Activated naive CD4-positive, alpha-beta T cell treated with anti-CD3 and anti-CD28 coated beads, Interleukin-2, amount 50 U/mL, for 16 hours (primary cell): ENCODE measurements around the gene CPNE4.
"Not testable (repeated sequence)": the region's sequence is repeated elsewhere in the genome, so short reads cannot be mapped to it uniquely, and the experiment has no call there.

ENCODE experiments used
- DNase-seq: peaks from one replicate; pipeline ENCODE4 v3.0.0-alpha.2; 2020

Gene CPNE4

GRCh38 chr3:131518680-131519079, 516.1 kb downstream of the CPNE4 start:
- no peak for DNase-seq

DNA sequence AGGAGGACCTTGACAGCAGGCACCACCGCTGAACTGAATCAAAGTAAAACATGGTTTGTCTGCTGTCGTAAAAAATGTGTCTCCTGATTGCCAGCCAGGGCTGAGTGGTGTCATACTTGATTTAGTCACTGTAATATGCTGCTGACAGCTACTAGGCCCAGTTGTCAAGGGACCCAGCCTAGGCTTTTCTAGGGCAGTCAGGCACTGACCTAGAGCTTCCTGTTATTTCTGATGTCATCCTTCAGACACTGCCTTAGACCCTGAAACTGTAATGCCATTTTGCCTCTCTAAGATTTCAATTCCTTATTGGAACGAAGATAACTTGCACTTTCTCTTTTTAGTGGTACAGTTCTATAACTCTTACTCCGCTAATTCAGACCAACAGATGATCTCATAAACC, 529.4 kb downstream of the CPNE4 start:
- DNase-seq = no peak

GRCh38 chr3:131503320-131503635, 531.5 kb downstream of the CPNE4 start:
- no peak for DNase-seq

DNA sequence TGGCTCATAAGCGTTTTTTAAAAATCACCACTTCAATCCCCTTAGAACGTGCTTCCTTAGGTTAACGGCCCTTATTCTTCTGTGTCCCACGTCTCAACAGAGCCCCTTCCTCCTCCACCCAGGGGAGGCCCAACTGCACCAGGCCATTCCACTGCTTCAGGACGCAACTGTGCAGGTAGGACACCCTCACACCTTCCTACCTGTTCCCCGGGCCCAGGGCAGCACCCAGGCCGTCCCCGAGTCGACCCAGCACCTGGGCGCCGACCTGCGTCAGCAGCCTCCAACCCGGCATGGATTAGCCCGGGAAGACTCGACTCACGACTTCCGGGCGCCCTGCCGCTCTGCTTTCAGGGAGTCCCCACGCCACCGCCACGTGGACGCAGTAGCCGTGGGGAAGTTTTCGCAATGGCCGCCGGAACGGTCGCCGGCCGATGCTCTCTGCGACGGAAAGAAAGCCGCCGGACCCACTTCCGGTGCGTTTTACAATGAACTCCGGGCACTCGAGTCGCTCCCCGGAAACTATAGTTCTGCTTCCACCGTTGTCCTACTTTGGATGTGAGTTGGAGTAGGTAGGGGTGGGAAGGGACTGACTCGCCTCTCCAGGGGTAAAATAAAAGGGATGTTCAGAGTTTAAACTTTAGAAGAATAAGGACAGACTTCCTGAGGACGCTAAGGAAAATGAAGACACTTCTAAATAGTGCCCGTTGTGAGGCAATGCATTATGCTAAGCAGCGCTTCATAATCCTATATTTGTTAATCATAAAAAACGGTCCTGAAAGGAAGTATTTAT, 532.1 kb downstream of the CPNE4 start, which contains the start of gene MRPL3:
Gene MRPL3 (minus strand): TSS at position 442 of the 790 bp plus-strand sequence. CDS start 150 bp downstream, at position 292.
- DNase-seq = peak; percentile 85

DNA sequence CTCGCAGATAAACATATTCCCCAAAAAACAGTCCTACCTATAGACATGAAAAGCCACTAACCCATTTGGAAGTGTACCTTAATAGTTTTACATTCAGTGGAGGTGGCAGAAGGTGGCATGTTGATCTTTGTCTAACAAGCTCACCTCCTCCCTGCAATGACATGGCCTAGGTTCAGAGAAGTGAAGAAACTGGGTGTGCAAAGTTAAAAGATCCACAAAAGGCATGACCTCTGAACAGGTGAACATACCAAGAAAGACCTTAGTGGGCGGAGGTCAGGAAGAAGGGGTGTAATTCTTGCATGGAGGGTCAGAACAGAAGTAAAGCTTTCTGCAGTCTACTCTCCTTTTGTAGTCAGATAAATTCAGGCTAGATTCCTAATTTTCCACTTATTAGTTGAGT, 532.9 kb downstream of the CPNE4 start:
- DNase-seq = no peak

GRCh38 chr3:131494706-131495105, 540.1 kb downstream of the CPNE4 start:
- DNase-seq = no peak

DNA sequence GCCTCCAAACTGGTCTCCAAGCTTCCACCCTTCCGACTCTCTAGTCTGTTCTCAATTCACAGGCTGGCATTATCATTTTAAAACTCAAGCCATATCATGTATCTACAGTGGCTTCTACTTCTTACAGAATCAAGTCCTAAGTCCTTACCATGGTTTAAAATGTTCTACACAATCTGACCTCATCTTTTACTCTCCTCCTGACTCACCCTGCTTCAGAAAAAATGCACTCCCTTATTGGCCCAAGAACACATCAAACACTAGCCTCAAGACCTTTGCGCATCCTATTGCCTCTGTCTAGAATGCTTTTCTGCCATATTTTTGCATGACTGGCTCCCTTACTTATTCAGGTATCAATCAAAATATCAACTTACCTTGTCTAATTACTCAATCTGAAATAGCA, 543.0 kb downstream of the CPNE4 start:
- DNase-seq = no peak

DNA sequence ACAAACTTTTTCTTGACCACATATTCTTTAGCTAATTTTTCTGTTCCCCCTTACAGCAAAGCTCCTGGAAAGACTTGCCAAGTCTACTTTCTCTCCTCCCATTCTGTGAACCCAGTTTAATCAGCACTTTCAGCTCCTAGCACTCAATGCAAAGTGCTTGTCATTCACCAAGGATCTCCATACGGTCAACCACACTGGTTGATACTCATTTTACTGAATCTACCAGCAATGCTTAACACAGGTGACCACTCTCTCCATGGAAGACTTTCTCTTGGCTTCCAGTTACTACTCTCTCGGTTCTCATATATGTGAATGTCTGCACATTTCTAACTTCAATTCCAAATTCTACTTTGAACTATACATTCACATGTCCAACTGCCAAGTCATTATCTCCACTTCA, 543.7 kb downstream of the CPNE4 start:
- DNase-seq = no peak

DNA sequence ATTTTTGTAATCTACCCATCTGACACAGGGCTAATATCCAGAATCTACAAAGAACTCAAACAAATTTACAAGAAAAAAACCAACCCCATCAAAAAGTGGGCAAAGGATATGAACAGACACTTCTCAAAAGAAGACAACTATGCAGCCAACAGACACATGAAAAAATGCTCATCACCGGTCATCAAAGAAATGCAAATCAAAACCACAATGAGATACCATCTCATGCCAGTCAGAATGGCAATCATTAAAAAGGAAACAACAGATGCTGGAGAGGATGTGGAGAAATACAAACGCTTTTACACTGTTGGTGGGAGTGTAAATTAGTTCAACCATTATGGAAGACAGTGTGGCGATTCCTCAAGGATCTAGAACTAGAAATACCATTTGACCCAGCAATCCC, 548.3 kb downstream of the CPNE4 start:
- DNase-seq = not testable (repeated sequence)

DNA sequence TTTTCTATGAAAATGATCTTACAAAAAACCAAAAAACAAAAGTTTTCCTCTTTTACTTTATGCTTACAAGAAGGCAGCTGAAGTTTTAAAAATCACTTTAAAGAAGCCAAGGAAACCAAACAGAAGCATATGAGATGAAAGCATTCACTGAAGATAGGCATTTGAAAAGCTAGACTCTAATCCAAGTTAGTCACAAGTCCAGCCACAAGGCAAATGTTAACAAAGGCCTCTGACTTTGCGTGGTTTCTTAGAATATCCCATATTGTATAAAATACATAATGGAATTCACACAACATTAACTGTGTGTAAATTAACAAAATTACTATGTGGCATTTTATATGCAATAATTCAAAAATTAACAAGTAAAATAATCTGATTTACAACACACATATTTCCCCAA, 549.7 kb downstream of the CPNE4 start:
- DNase-seq = no peak

- no peak for DNase-seq
These were observed 550.2 kb downstream of the CPNE4 start for GRCh38 chr3:131484496-131485111.
